GM12801 (cell line): ENCODE results near the gene PLAAT5.

Source experiments
- TF ChIP-seq, protein P1 (sequence below): IDR thresholded peaks from one replicate; pipeline ENCODE4 v1.5.1; 2011; ENCODE audit warnings: control low read depth; ENCODE audit not compliant: insufficient read length; ENCODE audit errors: extremely low read depth

PLAAT5 gene

DNA sequence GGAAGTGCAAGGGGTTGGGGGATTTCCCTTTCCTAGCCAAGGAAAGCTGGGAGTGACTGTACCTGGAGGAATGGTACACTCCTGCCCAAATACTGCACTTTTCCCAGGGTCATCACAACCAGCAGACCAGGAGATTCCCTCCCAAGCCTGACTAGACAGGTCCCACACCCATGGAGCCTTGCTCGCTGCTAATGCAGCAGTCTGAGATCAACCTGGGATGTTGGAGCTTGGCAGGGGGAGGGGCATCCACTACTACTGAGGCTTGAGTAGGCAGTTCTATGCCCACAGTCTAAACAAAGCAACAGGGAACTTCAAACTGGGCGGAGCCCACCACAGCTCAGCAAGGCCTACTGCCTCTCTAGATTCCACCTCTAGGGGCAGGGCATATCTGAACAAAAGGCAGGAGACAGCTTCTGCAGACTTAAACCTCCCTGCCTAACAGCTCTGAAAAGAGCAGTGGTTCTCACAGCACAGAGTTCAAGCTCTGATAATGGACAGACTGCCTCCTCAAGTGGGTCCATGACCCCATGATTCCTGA is 62.9 kb downstream of the PLAAT5 start:
- TF ChIP-seq, protein P1, sequence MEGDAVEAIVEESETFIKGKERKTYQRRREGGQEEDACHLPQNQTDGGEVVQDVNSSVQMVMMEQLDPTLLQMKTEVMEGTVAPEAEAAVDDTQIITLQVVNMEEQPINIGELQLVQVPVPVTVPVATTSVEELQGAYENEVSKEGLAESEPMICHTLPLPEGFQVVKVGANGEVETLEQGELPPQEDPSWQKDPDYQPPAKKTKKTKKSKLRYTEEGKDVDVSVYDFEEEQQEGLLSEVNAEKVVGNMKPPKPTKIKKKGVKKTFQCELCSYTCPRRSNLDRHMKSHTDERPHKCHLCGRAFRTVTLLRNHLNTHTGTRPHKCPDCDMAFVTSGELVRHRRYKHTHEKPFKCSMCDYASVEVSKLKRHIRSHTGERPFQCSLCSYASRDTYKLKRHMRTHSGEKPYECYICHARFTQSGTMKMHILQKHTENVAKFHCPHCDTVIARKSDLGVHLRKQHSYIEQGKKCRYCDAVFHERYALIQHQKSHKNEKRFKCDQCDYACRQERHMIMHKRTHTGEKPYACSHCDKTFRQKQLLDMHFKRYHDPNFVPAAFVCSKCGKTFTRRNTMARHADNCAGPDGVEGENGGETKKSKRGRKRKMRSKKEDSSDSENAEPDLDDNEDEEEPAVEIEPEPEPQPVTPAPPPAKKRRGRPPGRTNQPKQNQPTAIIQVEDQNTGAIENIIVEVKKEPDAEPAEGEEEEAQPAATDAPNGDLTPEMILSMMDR = no peak

DNA sequence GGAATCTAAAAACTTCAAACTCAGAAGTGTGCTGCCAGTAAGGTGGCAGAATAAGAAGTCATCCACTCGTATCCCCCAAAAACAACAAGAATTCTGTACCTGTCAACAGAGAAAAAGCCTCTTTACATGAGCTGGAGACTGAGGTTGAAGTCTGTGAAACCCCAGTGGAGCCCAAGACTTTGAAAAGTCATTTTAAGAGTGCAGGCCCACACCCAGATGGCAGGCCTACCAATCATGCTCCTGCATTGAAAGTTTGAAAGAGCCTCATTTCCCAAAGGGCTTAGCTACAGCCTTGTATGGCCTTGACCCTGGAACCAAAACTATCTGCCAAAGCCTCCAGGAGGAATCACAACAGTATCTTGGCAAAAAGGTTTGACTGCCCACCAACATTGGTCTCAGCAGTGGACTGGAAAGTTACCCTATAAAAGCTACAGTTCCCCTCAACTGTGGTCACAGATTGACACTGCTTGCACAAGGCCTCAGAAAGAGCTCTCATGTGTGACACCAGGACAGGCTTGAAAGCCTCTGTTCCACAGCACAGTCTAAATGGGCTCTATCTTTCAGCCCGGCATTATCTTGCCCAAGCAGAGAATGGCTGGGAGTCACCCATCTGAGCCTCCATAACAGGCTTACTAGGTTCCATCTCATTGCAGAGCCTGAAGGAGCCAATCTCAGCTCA is 73.7 kb downstream of the PLAAT5 start:
- TF ChIP-seq, protein P1 = no peak
